ENCODE data around the gene MTMR11.

Gene MTMR11

DNA sequence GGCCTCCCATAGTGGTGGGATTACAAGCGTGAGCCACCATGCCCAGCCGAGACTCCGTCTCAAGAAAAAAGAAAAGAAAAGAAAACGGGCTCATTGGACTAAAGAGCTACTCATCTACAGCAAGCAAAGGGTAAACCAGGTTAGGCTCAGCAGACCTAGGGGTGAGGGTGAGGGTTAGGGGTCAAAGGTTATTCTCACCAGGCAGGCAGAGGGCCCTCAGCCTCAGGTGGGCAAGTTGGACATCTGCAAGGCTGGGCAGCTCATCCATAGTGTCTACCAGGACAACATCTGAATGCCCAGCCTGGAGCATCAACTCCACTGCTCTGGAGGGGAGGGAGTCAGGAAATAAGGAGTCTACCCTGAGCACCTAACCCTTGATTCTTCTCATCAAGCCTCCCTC is 3.5 kb downstream of the MTMR11 start:
- Histone ChIP-seq H3K36me3 (ENCODE audit: control insufficient read depth, insufficient read depth, low read length) (peaks cover 4% of the 10 kb centered on the region), H3K27me3 (ENCODE audit: control insufficient read depth, insufficient read depth, low read length) (no peaks in the 10 kb centered on the region), H3K4me3 (ENCODE audit: low read length) (no peak overlapping the region), H3K4me1 (ENCODE audit: control insufficient read depth, insufficient read depth, low read length) (peaks cover 35% of the 10 kb centered on the region), H3K9ac (ENCODE audit: low read length) (no peak overlapping the region), H3K9me3 (ENCODE audit: control insufficient read depth, low read length) (no peaks in the 10 kb centered on the region)

- H3K27me3 ChIP-seq (ENCODE audit: control insufficient read depth, insufficient read depth, low read length): no peaks in the 10 kb centered on the region
Observed at GRCh38 chr1:149932474-149932873, 4.2 kb downstream of the MTMR11 start.

GRCh38 chr1:149931212-149931790 is 5.4 kb downstream of the MTMR11 start:
- H3K36me3 ChIP-seq (ENCODE audit: control insufficient read depth, insufficient read depth, low read length): peaks cover 4% of the 10 kb centered on the region
- peaks cover 28% of the 10 kb centered on the region for H3K4me1 ChIP-seq (ENCODE audit: control insufficient read depth, insufficient read depth, low read length)
- H3K27me3 ChIP-seq (ENCODE audit: control insufficient read depth, insufficient read depth, low read length): no peaks in the 10 kb centered on the region
- H3K4me3 ChIP-seq (ENCODE audit: low read length): no peak overlapping the region
- no peaks in the 10 kb centered on the region for H3K9me3 ChIP-seq (ENCODE audit: control insufficient read depth, low read length)
- H3K9ac ChIP-seq (ENCODE audit: low read length): no peak overlapping the region

More at GRCh38 chr1:149932474-149932873, 4.2 kb downstream of the MTMR11 start:
- Histone ChIP-seq H3K36me3 (ENCODE audit: control insufficient read depth, insufficient read depth, low read length) (peaks cover 4% of the 10 kb centered on the region), H3K4me3 (ENCODE audit: low read length) (no peak overlapping the region), H3K4me1 (ENCODE audit: control insufficient read depth, insufficient read depth, low read length) (peaks cover 32% of the 10 kb centered on the region), H3K9me3 (ENCODE audit: control insufficient read depth, low read length) (no peaks in the 10 kb centered on the region), H3K9ac (ENCODE audit: low read length) (no peak overlapping the region)

DNA sequence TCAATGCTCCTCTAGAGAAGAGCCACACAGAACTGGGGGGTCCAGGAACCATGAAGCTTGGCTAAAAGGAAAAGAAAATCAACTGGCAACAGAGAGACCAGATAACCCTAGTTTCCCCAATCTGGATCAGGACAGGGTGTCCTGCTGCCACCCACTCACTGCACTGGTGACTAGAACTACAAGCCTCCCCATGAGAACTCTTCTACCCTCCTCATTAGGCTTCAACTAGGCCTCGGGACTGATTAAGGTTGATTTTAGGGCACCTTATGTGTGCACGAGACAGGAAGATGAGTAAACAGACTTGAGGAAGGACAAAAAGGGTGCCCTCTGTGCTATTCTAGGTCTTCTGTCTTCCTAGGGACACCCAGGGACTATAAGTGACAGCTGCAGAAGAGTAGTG is 6.8 kb downstream of the MTMR11 start:
- H3K27me3 ChIP-seq (ENCODE audit: control insufficient read depth, insufficient read depth, low read length): no peaks in the 10 kb centered on the region
- peaks cover 22% of the 10 kb centered on the region for H3K4me1 ChIP-seq (ENCODE audit: control insufficient read depth, insufficient read depth, low read length)
- no peak overlapping the region for H3K4me3 ChIP-seq (ENCODE audit: low read length)
- H3K9ac ChIP-seq (ENCODE audit: low read length): no peak overlapping the region
- H3K9me3 ChIP-seq (ENCODE audit: control insufficient read depth, low read length): no peaks in the 10 kb centered on the region
- peaks cover 4% of the 10 kb centered on the region for H3K36me3 ChIP-seq (ENCODE audit: control insufficient read depth, insufficient read depth, low read length)

DNA sequence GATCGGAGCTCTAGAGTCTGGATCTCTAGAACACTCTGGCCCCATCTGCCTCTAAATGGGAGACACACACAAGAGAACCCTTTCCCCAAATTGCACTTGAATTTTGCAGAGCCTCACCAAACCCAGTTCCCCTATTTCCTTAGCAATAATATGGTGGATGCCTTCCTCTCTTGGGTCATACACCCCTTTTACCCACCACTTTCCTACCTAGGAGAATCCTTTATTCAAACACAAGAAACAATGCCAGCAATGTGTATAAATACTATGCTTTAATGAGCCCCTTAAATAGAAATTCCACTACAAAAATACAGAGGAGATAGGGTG is 8.3 kb downstream of the MTMR11 start:
- no peaks in the 10 kb centered on the region for H3K27me3 ChIP-seq (ENCODE audit: control insufficient read depth, insufficient read depth, low read length)
- peak overlapping the region; percentile 86 for H3K9ac ChIP-seq (ENCODE audit: low read length)
- no peaks in the 10 kb centered on the region for H3K9me3 ChIP-seq (ENCODE audit: control insufficient read depth, low read length)
- H3K36me3 ChIP-seq (ENCODE audit: control insufficient read depth, insufficient read depth, low read length): peaks cover 6% of the 10 kb centered on the region
- peak overlapping the region; percentile 76 for H3K4me3 ChIP-seq (ENCODE audit: low read length)
- H3K4me1 ChIP-seq (ENCODE audit: control insufficient read depth, insufficient read depth, low read length): peaks cover 22% of the 10 kb centered on the region

DNA sequence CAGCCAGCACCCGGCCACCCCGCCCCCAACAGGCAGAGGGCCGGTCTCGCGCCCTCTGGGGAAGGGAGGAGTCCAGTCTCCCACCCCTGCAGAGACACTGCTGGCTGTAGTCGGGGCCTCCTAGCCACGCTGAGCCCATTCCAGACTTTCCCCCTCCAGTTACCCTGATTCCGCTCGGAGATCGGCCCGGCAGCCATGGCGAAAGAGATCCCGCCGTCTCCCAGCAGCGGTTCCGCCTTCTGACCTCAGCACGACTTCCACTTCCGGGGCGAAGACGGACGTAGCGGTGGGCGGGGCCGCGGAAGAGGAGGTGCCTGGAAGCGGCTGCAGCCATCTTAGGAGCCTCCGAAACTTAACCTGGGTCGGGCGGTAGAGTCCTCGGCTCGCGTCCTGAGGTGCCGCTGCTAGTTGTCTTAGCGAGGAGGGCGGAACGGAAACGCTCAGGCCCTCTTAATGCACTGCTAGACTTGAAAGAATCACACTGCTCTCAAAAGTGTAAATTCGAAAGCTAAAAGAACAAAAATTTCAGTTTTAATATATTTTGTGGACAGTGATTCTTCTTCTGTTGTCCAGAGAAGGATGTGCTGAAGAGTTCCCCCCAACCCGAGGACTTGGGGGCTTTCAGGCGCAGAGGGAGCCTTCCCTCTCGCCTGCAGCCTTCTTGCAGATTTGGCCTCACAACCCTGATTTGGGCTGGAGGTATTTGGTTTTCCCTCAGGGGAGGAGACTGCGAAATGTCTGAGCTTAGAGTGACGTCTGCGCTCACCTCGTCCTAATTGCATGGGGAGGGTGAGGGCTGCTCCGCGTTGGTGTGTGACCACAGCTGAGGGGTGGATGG is 8.9 kb downstream of the MTMR11 start, which contains the start of gene SF3B4:
Gene SF3B4 (minus strand): TSS at position 241 of the 838 bp plus-strand sequence. CDS start 44 bp downstream, at position 197.
- peaks cover 6% of the 10 kb centered on the region for H3K36me3 ChIP-seq (ENCODE audit: control insufficient read depth, insufficient read depth, low read length)
- H3K9me3 ChIP-seq (ENCODE audit: control insufficient read depth, low read length): no peaks in the 10 kb centered on the region
- H3K9ac ChIP-seq (ENCODE audit: low read length): peak within 1 kb of the TSS; percentile 86
- peak within 1 kb of the TSS; percentile 76 for H3K4me3 ChIP-seq (ENCODE audit: low read length)
- peaks cover 22% of the 10 kb centered on the region for H3K4me1 ChIP-seq (ENCODE audit: control insufficient read depth, insufficient read depth, low read length)
- H3K27me3 ChIP-seq (ENCODE audit: control insufficient read depth, insufficient read depth, low read length): no peaks in the 10 kb centered on the region

- H3K36me3 ChIP-seq (ENCODE audit: control insufficient read depth, insufficient read depth, low read length): peaks cover 6% of the 10 kb centered on the region
- H3K4me3 ChIP-seq (ENCODE audit: low read length): peak overlapping the region; percentile 76
- H3K9me3 ChIP-seq (ENCODE audit: control insufficient read depth, low read length): no peaks in the 10 kb centered on the region
- no peaks in the 10 kb centered on the region for H3K27me3 ChIP-seq (ENCODE audit: control insufficient read depth, insufficient read depth, low read length)
- peak overlapping the region; percentile 86 for H3K9ac ChIP-seq (ENCODE audit: low read length)
- H3K4me1 ChIP-seq (ENCODE audit: control insufficient read depth, insufficient read depth, low read length): peaks cover 22% of the 10 kb centered on the region
Observed at GRCh38 chr1:149927056-149927562, 9.6 kb downstream of the MTMR11 start.

DNA sequence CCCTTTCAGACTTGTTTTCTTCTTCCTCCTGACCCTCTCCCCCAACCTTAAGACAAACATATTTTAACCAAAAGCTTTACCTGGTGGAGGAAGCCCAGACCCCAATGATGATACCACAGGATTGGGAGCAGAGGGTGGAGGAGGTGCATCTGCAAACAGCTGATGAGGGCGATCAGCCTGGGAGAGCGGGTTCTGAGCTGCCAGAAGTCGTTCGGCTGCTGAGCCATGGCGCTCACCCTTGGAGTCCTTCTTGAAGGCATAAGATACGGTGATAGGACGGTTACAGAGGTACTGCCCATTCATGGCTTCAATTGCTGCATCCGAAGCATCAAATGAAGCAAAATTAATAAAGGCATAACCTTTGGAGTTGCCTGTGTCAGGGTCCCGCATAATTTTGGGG is 10.4 kb downstream of the MTMR11 start:
- Histone ChIP-seq H3K9ac (ENCODE audit: low read length) (no peak overlapping the region), H3K4me3 (ENCODE audit: low read length) (peak overlapping the region; percentile 76), H3K4me1 (ENCODE audit: control insufficient read depth, insufficient read depth, low read length) (peaks cover 22% of the 10 kb centered on the region), H3K9me3 (ENCODE audit: control insufficient read depth, low read length) (no peaks in the 10 kb centered on the region), H3K36me3 (ENCODE audit: control insufficient read depth, insufficient read depth, low read length) (peaks cover 6% of the 10 kb centered on the region), H3K27me3 (ENCODE audit: control insufficient read depth, insufficient read depth, low read length) (no peaks in the 10 kb centered on the region)

DNA sequence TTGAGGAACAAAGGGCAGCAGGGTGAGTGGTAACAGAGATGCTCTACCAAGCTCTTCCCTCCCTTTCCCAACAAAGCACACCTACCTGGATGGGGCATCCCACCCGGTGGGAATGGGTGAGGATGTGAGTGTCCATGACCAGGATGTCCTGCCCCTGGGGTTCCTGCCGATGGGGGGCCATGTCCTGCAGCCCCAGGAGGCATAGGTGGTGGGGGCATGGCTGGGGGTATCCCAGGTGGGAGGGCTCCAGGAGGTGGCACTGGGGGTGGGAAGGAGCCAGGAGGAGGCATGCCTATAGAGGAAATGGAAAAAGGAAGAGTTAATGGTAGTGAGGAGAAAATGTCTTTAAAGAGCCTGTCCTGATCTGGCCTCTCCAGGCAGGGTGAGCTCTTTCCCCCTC is 10.9 kb downstream of the MTMR11 start:
- Histone ChIP-seq H3K9me3 (ENCODE audit: control insufficient read depth, low read length) (no peaks in the 10 kb centered on the region), H3K27me3 (ENCODE audit: control insufficient read depth, insufficient read depth, low read length) (no peaks in the 10 kb centered on the region), H3K9ac (ENCODE audit: low read length) (no peak overlapping the region), H3K4me1 (ENCODE audit: control insufficient read depth, insufficient read depth, low read length) (peaks cover 22% of the 10 kb centered on the region), H3K36me3 (ENCODE audit: control insufficient read depth, insufficient read depth, low read length) (peaks cover 6% of the 10 kb centered on the region), H3K4me3 (ENCODE audit: low read length) (no peak overlapping the region)

DNA sequence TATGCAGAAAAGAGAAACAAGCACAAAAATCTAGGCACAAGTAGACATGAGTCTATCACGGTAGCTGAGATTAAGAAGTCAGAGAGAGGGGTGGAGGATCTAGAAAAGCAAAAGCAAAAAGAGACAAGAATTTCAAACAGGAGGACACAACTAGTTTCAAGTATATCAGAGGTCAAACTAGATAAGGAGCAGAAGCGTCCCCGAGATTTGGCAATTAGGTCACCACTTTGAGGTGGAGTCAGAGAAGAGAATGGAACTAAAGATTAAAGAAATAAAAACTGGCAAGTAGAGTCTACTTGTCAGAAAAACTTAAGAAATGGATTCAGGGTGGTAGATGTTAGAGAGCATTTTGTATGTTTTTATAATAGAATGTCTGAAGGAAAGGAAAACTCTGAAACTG is 11.3 kb downstream of the MTMR11 start:
- H3K36me3 ChIP-seq (ENCODE audit: control insufficient read depth, insufficient read depth, low read length): peaks cover 6% of the 10 kb centered on the region

DNA sequence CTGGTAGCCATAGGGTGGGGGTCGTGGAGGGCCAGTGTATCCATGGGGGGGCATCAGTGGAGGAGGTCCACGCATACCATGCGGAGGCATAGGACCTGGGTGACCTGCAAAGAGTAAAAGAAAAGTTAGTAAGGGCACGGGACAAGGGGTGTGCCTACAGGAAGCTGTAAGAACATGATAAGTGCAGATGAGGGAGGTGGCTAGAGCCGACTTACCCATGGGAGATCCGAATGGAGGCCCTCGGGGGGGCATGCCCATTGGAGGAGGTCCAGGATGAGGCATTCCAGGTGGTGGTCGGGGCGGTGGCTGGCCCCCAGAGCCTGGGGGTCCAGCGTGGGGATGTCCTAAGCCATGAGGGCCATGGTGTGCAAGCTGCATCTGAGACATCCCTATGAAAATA is 13.1 kb downstream of the MTMR11 start:
- peaks cover 19% of the 10 kb centered on the region for H3K4me1 ChIP-seq (ENCODE audit: control insufficient read depth, insufficient read depth, low read length)
- peaks cover 6% of the 10 kb centered on the region for H3K36me3 ChIP-seq (ENCODE audit: control insufficient read depth, insufficient read depth, low read length)
- no peaks in the 10 kb centered on the region for H3K27me3 ChIP-seq (ENCODE audit: control insufficient read depth, insufficient read depth, low read length)
- no peaks in the 10 kb centered on the region for H3K9me3 ChIP-seq (ENCODE audit: control insufficient read depth, low read length)
- H3K4me3 ChIP-seq (ENCODE audit: low read length): no peak overlapping the region
- H3K9ac ChIP-seq (ENCODE audit: low read length): no peak overlapping the region

More for the DNA sequence above, 11.3 kb downstream of the MTMR11 start:
- no peak overlapping the region for H3K4me3 ChIP-seq (ENCODE audit: low read length)
- no peaks in the 10 kb centered on the region for H3K27me3 ChIP-seq (ENCODE audit: control insufficient read depth, insufficient read depth, low read length)
- H3K9me3 ChIP-seq (ENCODE audit: control insufficient read depth, low read length): no peaks in the 10 kb centered on the region
- H3K4me1 ChIP-seq (ENCODE audit: control insufficient read depth, insufficient read depth, low read length): peaks cover 22% of the 10 kb centered on the region
- no peak overlapping the region for H3K9ac ChIP-seq (ENCODE audit: low read length)

- peak within 1 kb of the TSS; percentile 57 for H3K9ac ChIP-seq (ENCODE audit: low read length)
- no peak within 1 kb of the TSS for H3K4me3 ChIP-seq (ENCODE audit: low read length)
- H3K4me1 ChIP-seq (ENCODE audit: control insufficient read depth, insufficient read depth, low read length): peaks cover 4% of the 10 kb centered on the region
- peaks cover 16% of the 10 kb centered on the region for H3K27me3 ChIP-seq (ENCODE audit: control insufficient read depth, insufficient read depth, low read length)
- H3K9me3 ChIP-seq (ENCODE audit: control insufficient read depth, low read length): no peaks in the 10 kb centered on the region
- H3K36me3 ChIP-seq (ENCODE audit: control insufficient read depth, insufficient read depth, low read length): no peaks in the 10 kb centered on the region
Observed at GRCh38 chr1:149917571-149918144, 19.0 kb downstream of the MTMR11 start, which contains the start of gene SV2A. SV2A (minus strand) TSS chr1:149917844; CDS start chr1:149913840, 4,004 bp downstream.

All from mucosa of stomach (tissue), 1 donor.